ENCODE results near the gene OTOGL. TPM values are rescaled to one million over a fixed set of nuclear protein-coding genes. Genes with fewer than 3 reads are reported as not detected.

Gene OTOGL
- polyA plus RNA-seq, 2 of the 4 experiments (the other 2 are of a cell fraction), result 0.04 TPM; not detected in 1

DNA sequence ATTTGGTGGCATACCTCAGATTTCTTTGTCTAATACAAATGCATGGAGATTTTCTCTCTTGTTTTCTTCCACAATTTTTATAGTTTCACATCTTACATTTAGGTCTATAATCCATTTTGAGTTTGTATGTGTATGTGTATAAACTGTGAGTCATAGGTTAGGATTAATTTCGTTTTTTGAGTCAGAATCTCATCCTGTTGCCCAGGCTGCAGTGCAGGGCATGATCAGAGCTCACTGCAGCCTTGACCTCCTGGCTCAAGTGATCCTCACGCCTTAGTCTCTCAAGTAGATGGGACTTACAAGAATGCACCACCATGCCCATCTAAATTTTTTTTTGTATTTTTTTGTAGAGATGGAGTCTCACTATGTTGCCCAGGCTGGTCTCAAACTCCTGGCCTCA, 71.6 kb downstream of the OTOGL start (continued):
- TF ChIP-seq RNF2 (IDR thresholded peaks at IDR 0.05; ENCODE audit: borderline replicate concordance, low read depth) (no peak), CBX8 (IDR thresholded peaks at IDR 0.05) (no peak)
- TF ChIP-seq, protein P1, sequence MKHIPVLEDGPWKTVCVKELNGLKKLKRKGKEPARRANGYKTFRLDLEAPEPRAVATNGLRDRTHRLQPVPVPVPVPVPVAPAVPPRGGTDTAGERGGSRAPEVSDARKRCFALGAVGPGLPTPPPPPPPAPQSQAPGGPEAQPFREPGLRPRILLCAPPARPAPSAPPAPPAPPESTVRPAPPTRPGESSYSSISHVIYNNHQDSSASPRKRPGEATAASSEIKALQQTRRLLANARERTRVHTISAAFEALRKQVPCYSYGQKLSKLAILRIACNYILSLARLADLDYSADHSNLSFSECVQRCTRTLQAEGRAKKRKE (CRISPR knock-in tag; IDR thresholded peaks at IDR 0.05; ENCODE audit: low read depth), result no peak

DNA sequence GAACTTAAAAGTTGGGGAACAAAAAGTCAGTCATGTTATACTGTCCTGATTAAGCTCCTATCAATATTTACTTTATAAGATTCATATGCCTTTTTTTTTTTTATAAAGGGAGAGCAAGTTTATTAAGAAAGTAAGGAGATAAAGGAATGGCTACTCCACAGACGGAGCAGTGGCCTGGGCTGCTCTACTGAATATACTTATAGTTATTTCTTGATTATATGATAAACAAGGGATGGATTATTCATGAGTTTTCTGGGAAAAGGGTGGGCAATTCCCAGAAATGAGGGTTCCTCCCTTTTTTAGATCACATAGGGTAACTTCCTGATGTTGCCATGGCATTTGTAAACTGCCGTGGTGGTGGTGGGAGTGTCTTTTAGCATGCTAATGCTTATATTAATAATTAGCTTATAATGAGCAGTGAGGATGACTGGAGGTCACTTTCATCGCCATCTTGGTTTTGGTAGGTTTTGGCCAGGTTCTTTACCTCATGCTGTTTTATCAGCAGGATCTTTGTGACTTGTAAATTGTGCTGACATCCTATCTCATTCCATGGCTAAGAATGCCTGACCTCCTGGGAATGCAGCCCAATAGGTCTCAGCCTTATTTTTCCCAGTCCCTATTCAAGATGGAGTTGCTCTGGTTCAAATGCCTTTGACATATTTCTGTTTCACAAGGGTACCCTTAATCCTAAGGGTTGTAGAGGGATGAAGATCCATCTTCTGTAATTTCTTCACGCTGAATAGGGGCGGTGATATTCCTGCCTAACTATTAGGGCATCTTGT, 73.9 kb downstream of the OTOGL start:
- POLR2A ChIA-PET, result no interaction called here
- 63% methylated on average over 5 of the region's 5 CpGs for WGBS (ENCODE audit: missing lambda C conversion rate)
- Histone ChIP-seq H3K4me3 (no peak overlapping the region), H3K4me1 (no peaks in the 10 kb centered on the region), H3K27ac (no peak overlapping the region), H3K9me3 (no peaks in the 10 kb centered on the region), H3K4me2 (no peak overlapping the region)
- ATAC-seq (no peak), FAIRE-seq (no peak), DNase-seq (ENCODE audit: low read depth in 1 of 2, low spot score in 1 of 2) (no peak)
- CTCF ChIA-PET, result interaction anchor here (1.1 to 1.3 kb wide), 2 partner anchors 14 to 754 kb away, joined by 3 to 4 read pairs; no protein-coding TSS in a partner anchor
- TF ChIP-seq KDM5A (IDR thresholded peaks at IDR 0.05) (no peak), SREBF2 (IDR thresholded peaks at IDR 0.05) (no peak), HEYL (CRISPR knock-in tag; IDR thresholded peaks at IDR 0.05) (no peak), ESRRA (IDR thresholded peaks at IDR 0.05; ENCODE audit: borderline replicate concordance, low read length) (no peak)

DNA sequence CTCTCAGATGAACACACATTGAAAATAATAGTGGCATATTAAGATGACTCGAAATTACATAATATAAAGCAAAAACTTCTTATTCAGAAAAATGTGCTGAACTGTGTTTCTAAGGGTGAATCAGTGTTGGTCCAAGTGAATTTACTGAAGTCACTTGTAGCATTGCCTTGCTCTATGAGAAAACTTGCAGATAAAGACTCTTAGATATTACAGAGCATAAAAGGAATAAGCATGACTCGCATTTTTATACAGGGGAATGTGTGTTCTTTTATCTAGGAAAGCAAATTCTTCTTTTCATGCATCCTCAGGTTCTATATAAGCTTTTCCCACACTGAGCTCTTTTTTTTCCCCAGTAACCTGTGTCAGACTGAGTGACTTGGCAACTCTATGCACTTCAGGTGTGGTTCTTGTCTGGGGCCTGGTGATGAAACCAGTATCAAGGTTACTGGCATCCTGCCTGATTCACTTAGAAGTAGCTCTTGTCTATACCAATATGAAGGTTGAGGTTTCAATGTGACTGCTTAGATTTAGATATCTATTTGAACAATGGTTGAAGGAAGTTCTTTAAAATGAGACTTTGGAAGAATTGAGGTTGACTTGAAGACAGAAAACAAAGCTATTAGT, 76.1 kb downstream of the OTOGL start:
- FAIRE-seq, result no peak

More for the DNA sequence above, 76.1 kb downstream of the OTOGL start:
- DNase-seq (ENCODE audit: low read depth in 1 of 2, low spot score in 1 of 2) (peak in 1 of 2 experiments; percentile 12), ATAC-seq (no peak; a peak in 1 of 6 replicates)
- ChIA-PET POLR2A (no interaction called here), CTCF (interaction anchor here (0.7 kb wide), 1 partner anchor 13 kb away, joined by 4 read pairs; no protein-coding TSS in a partner anchor)
- TF ChIP-seq EHF (CRISPR knock-in tag; IDR thresholded peaks at IDR 0.05) (no peak), EHMT2 (IDR thresholded peaks at IDR 0.05; ENCODE audit: low read depth) (no peak), RFX5 (IDR thresholded peaks at IDR 0.05) (no peak), JUNB (IDR thresholded peaks at IDR 0.05) (no peak), FOXS1 (CRISPR knock-in tag; IDR thresholded peaks at IDR 0.05) (no peak), HOXA7 (CRISPR knock-in tag; IDR thresholded peaks at IDR 0.05) (no peak), RAD21 (conservative IDR thresholded peaks at IDR 0.05 in 1 of 2, IDR thresholded peaks at IDR 0.05 in 1 of 2) (no peak), TP53 (CRISPR knock-in tag; IDR thresholded peaks at IDR 0.05) (no peak), JUN (IDR thresholded peaks at IDR 0.05) (no peak), BHLHE40 (IDR thresholded peaks at IDR 0.05; ENCODE audit: low read depth, low read length) (no peak), CBX8 (IDR thresholded peaks at IDR 0.05) (no peak), HDAC2 (IDR thresholded peaks at IDR 0.05) (no peak), MAZ (IDR thresholded peaks at IDR 0.05; ENCODE audit: borderline replicate concordance, low read depth, low read length) (no peak), HEYL (CRISPR knock-in tag; IDR thresholded peaks at IDR 0.05) (no peak), CEBPB (IDR thresholded peaks at IDR 0.05) (no peak), POLR2A (IDR thresholded peaks at IDR 0.05; ENCODE audit: low read length) (no peak)
- TF ChIP-seq, protein P2, sequence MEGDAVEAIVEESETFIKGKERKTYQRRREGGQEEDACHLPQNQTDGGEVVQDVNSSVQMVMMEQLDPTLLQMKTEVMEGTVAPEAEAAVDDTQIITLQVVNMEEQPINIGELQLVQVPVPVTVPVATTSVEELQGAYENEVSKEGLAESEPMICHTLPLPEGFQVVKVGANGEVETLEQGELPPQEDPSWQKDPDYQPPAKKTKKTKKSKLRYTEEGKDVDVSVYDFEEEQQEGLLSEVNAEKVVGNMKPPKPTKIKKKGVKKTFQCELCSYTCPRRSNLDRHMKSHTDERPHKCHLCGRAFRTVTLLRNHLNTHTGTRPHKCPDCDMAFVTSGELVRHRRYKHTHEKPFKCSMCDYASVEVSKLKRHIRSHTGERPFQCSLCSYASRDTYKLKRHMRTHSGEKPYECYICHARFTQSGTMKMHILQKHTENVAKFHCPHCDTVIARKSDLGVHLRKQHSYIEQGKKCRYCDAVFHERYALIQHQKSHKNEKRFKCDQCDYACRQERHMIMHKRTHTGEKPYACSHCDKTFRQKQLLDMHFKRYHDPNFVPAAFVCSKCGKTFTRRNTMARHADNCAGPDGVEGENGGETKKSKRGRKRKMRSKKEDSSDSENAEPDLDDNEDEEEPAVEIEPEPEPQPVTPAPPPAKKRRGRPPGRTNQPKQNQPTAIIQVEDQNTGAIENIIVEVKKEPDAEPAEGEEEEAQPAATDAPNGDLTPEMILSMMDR (IDR thresholded peaks at IDR 0.05), result no peak
- TF ChIP-seq, protein P3, sequence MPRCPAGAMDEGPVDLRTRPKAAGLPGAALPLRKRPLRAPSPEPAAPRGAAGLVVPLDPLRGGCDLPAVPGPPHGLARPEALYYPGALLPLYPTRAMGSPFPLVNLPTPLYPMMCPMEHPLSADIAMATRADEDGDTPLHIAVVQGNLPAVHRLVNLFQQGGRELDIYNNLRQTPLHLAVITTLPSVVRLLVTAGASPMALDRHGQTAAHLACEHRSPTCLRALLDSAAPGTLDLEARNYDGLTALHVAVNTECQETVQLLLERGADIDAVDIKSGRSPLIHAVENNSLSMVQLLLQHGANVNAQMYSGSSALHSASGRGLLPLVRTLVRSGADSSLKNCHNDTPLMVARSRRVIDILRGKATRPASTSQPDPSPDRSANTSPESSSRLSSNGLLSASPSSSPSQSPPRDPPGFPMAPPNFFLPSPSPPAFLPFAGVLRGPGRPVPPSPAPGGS (IDR thresholded peaks at IDR 0.05), result no peak
- 59% methylated on average over 2 of the region's 2 CpGs for WGBS (ENCODE audit: missing lambda C conversion rate)
- no peaks in the 10 kb centered on the region for H3K4me1 ChIP-seq
- H3K27ac ChIP-seq, result no peak overlapping the region
- H3K9me3 ChIP-seq, result no peaks in the 10 kb centered on the region
- no peak overlapping the region for H3K4me3 ChIP-seq
- no peak overlapping the region for H3K4me2 ChIP-seq
